GM21528 (cell line): ENCODE measurements around the gene FARS2.

Experiments
- ATAC-seq: cut with Tn5 transposase; IDR thresholded peaks from one replicate; pipeline ENCODE4 v1.9.1; 2021; ENCODE audit warnings: mild to moderate bottlenecking, moderate library complexity; ENCODE audit not compliant: unreplicated experiment, low FRiP score

The FARS2 gene

DNA sequence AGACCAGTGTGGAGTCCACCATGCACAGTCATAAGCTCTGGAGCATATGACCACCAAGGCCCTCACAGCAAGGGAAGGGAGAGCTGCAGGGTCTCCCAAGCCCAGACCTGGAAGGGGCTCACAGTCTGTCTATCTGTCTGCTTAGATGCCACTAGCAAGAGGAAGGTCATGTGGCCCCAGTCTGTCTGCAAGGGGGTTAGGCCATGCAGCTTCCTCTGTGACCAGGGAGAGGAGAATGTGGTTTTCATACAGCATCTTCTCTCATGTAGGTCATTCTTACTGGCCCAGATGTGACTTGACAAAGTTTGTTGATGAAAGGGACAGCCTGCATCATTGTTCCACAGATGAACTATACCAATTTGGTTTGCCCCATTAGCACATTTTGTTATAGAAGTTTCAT, 260.8 kb downstream of the FARS2 start:
- ATAC-seq = no peak

DNA sequence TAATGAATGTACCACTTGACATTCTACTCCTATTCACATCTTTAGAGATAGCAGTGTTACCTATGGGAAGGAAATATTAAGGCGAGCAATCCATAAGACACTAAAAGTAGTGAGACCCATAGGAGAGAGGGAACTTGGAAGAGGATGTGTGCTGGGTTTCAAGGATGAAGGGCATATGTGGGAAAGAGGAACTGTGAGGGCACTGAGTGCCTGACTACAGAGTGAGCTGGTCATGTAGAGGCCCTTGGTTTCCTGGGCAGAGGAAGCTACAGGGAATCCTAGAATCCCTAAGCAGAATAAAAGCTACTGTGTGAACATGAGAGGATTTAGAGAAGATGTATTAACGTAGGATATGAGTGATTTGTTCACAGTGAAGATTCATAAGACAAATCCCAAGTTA, 262.8 kb downstream of the FARS2 start:
- no peak for ATAC-seq

DNA sequence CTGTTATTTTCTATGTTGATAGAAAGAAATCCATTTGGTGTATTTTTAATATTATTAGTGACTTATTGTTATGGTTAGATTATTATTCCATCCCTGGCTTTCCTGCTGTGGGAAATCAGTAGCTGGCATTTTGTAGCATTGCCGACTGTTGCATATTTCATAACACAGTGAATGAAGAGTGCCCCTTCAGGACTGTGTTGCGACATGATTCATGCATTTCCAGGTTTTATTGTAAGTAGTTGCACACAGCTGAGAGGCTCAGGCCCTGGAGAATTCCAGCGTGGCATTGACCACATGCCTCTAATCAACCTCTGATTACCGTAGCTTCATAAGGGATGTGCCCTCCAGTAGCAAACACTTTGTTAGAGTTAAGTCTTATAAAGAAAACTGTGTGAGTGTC, 263.9 kb downstream of the FARS2 start:
- no peak for ATAC-seq

DNA sequence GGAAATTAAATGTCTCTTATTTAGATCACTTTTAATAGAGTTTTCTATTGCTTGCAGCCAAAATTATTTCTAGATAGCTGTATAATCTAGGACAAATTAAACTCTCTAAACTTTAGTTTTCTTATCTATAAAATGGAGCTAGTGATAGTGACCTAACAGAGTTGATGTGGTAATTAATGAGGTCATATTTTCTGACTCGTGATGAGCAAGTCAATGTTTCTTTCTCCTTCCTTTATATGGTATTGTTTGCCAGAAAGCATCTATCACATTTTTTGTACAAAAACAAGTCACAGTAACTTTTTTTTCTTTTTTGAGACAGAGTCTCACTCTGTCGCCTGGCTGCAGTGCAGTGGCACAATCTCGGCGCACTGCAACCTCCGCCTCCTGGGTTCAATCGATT, 267.7 kb downstream of the FARS2 start:
- no peak for ATAC-seq

DNA sequence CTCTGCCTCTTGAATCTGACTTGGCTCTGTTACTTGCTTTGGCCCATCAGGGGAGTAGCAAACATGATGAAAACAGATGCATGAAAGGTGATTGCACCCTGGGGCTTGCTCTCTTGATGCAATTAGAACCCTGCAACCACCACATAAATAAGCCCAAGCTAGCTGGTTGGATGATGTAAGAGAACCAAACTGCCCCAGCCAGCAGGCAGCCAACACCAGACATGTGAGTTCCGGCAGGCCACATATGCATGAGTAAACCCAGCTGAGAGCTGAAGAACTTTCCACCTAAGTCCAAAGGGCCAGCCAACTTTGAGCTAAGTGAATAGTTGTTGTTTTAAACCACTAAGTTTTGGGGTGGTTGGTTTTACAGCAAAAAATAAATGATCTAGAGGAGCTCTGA, 268.4 kb downstream of the FARS2 start:
- ATAC-seq = no peak

DNA sequence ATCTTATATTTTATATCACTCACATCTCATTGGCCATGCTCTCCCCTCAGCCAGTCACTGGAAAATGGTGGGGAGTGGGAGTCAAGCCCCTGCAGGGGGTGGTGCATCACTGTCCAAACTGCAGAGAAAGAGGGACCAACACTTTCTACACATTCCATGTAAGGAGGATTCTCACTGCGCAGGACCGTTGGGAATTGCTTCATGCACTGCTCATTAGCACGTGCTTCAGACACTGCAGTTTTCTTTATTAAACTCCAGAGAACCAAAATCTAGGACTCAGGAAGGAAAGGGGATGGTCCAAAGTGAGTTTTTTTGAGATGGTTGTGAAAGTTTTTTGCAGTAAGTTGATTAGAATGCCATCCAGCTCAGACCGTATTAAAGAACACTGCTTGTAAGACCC, 269.8 kb downstream of the FARS2 start:
- ATAC-seq = no peak

DNA sequence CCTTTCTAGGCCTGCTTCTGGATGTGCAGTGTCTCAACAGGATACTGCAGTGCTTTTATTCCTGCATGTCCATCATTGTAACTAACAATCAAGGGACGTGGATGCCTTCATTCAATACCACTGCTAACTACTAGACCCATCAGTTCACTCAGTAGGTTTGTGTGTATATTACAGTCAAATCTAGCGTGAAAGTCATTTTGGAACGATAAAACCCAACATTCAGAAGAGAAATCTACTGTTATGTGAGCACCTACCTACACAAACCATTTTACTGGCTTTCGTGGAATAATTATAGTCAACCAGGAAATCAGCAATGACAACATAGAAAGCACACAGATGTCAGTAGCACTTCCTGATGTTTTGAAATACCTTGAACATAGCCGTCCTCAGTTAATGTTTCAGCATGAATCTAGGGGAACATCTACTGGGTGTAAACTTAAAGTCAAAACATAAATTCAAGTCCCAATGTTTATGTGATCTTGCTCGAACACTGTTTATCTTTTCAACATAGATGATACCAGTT, 270.6 kb downstream of the FARS2 start:
- ATAC-seq = no peak

DNA sequence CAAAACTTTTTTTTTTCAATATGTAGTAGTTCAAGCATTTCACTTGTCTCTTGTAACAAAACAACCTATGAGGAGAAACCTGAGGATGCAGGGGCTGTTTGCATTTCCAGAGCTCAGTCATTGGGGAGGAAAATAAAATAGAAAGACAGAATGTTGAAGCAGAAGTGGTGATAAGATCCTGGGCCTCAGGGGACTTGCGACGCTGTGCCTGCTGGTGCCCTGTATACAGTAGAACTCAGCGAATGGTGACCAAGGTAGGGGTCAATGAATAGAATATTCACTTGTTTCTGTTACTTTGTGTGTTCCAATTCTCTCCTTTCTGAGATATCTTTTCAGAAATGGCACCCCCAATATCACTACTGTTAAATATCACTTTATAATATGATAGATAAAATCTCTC, 271.6 kb downstream of the FARS2 start:
- no peak for ATAC-seq

DNA sequence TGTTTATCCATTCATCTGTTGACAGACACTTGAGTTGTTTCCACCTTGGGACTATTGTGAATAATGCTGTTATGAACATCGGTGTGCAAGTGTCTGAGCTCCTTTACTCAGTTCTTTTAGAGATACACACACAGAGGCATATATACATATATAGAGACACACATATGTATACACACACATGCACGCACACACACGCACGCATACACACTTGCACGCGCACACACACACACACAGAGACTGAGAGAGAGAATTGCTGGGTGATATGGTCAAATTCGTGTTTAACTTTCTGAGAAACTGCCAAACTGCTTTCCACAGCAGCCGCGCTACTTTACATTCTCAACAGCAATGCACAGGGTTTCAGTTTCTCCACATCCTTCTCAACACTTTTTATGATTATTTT, 273.3 kb downstream of the FARS2 start:
- ATAC-seq = no peak

DNA sequence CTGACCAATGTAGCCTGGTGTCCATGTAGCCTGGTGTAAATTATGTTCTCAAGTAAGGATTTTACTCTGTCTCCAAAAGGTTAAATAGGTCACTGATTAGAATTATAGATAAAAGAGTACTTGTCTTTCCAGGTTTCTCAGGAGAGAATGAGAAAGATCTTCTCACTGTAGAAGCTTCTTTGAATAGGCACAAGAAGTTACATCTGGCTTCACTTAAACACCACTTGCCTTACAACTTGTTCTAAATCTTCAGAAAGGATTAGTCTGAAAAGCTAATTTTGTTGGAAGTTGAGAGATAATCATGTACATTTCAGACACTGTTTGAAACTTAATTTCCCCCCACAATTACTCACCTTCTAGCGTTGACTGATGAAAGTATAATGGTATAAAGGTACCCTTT, 275.3 kb downstream of the FARS2 start:
- no peak for ATAC-seq

DNA sequence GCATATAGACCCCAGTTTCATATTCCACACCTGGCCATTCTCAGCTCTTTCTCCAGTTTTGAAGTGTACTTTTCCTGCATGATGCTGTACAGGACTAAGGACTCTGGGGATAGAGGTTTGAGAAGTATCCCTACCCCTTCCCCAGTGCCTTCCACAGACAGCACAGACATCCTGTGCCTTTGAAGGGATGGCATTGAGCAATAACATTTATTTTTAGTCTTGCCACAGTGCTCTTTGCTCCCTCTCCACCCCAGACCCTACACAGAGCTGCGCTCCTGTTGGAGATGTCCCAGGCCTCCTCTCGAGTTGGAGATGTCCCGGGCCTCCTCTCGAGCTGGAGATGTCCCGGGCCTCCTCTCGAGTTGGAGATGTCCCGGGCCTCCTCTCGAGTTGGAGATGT, 275.8 kb downstream of the FARS2 start:
- no peak for ATAC-seq

DNA sequence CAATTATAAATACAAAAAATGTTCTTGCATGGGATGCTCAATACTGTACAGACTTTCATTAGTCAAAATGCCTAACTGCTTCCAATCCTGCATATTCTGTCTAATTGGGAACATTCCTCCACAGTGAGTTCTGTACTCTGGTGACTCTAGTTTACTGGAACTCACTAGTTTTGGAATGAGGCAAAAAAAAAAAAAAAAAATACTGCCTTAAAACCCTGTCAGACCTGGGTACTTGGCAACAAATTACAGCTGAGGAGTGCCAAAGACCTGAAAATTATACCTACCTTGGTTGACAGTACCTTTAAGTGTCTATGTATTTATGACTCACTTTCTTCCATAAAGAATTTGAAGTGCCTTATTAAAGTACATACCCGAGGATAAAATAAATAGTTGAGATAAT, 276.7 kb downstream of the FARS2 start:
- no peak for ATAC-seq

DNA sequence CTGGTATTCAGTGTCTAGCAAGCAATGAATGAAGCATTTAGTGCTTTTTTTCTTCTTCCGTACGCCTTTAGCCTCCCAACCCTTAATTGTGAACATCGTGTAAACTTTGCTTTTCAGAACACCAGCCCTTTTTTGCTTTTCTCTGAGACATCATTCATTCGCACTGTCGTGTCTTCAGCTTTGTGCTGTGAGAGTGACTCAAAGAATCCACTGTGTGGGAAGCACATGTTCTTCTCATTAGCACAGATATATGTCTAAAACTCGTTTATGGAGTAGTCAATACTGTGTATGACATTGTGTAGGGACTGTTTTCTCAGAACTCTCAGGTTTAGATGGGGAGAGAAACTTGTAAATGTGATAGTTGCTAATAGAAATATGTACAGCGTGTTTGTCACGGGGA, 279.1 kb downstream of the FARS2 start:
- ATAC-seq = no peak

DNA sequence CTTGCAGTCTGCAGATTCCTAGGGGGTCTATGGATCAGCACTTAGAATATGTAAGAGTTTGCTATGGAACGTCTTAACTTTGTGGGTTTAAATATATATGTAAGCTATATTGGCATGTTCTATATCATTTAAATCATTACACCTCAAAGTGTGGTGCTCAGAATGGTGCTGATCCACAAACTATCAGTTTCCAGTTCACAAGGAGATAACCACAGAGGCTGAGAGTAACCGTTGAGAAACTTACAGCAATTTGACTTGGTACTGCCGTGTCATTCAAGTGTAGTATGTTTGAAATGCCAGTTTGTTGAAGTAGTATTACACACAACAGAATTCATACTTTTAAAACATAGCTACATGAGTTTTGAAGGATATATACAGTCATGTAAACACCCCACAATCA, 279.7 kb downstream of the FARS2 start:
- ATAC-seq = no peak

DNA sequence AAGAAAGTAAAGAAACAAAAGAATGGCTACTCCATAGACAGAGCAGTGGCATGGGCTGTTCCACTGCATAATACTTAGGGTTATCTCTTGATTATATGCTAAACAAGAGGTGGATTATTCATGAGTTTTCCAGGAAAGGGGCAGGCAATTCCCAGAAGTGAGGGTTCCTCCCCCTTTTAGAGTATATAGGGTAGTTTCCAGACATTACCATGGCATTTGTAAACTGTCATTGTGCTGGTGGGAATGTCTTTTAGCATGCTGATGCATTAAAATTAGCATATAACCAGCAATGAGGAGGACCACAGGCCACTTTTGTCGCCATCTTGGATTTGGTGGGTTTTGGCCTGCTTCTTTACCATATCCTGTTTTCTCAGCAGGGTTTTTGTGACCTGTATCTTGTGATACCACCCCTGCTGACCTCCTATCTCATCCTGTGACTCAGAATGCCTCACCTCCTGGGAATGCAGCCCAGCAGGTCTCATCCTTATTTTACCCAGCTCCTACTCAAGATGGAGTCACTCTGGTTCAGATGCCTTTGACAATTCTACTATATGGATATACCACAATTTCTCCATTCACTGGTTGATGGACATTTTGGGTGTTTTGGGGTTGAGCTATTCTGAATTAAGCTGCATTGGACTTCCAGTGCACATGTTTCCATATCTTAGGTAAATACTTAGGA, 280.6 kb downstream of the FARS2 start:
- ATAC-seq = no peak

DNA sequence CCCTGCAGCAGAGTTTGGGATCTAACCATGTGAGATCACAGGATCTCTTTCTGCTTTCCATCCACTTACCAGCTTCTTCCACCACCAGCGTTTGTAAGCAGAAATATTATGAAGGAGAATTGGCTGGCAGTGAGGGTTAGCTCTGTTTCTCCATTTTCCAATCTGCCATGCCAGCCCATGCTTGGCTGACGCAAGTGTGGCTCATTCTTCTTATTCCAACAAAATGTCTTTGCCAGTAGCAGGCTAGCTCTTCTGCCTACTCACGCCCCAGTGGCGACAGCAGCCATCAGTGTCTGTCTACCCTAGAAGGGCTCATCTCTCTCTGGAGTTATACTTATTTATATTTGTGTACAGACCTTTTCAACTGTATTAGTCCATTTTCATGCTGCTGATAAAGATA, 286.2 kb downstream of the FARS2 start:
- no peak for ATAC-seq

DNA sequence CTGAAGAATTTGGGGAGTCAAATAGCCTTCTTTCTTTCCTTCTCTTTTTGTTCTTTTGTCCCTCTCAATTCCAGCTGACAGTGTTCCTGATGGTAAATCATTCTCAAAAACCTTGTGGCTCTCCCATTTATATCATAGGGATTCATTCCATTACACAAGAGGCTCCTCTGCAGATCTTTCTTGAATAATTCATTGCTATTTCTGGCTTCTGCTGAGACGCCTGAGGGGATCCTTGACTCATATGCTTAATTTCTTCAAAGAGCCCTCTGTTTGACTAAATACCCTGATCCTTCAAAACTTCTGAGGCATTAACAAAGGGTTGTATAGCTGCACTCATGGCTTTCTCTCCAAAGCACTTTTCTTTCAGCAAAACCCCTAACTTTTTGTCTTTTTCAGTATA, 289.3 kb downstream of the FARS2 start:
- ATAC-seq = no peak

DNA sequence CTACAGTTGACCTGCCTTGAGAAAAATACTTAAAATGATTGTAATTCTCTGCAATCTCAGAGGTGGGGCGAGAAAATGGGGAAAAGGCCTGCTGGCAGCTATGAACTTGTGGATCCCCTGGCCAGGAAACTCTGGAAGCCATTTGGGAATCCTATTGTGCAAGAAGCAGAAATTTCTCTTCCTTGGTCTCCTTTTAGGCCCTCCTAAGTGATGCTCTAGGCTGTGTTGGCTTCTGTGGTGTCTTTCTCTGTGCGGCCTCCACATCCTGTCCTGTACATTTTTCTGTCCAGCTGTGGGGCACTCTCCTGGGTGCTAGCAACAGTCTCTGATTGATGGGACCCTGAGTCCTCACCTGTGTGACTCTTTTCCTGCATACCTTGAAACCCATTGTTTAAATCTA, 290.9 kb downstream of the FARS2 start:
- ATAC-seq = no peak

DNA sequence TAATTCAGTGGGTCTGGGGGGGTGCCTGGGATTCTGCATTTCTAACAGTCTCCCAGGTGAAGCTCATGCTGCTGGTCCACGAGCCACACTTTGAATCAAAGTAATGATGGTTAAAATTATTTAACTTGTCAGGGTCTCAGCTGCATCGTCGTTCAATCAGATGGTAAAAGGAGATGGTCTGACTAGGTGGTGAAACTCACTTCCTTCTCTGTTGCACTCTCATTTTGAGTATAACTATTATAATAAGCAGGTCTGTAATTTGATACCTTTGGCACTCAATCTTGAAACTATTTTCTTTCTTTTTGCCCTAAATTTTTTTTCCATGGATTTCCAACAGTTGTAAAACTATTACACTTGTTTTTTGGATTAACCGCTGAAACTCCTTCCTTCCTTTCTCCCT, 292.5 kb downstream of the FARS2 start:
- ATAC-seq = no peak

DNA sequence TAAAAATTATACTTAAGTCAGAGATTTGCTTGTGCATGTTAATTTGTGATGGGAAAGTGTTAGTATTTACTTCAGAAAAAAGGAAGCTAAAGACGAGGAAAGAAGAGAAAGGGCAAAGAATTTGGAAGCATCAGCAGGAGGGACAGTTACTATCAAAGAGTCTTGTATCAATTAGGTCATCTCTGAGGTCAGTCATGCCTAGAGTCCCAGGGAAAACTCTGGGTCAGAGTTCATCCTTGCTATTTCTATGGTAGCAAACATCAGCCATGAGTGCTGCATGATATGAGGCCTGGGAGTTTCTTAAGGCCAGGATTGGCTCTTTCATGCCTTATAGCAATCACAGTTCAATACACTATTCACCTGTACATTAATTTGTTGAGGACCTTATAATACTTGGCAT, 292.9 kb downstream of the FARS2 start:
- no peak for ATAC-seq

DNA sequence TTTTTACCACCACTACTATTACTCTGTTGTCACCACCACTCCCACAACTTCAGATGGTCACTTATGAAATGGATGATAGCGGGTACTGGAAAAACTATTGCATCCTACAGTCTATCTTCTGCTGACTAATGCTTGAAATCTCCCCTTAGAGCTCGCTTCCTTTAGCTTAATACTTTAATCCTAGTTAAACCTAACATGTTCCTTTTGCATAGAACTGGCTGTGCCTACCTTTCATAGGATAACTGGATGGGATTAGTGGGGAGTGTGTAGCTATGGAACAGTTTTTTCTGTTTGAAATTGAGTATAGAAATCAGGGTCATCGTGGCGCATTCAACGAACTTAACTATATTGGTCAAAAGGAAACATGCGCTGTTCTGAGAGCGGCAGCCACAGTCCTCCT, 294.7 kb downstream of the FARS2 start:
- no peak for ATAC-seq

DNA sequence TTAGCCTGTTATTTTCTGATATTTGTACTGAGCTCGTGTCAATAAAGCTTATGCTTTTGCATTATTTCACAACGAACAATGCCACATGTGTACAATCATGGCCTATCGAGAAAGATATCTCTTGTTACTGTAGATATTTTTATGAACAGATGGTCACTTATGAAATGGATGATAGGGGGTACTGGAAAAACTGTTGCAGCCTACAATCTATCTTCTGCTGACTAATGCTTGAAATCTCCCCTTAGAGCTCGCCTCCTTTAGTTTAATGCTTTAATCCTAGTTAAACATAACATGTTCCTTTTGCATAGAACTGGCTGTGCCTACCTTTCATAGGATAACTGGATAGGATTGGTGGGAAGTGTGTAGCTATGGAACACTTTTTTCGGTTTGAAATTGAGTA, 296.2 kb downstream of the FARS2 start:
- no peak for ATAC-seq

DNA sequence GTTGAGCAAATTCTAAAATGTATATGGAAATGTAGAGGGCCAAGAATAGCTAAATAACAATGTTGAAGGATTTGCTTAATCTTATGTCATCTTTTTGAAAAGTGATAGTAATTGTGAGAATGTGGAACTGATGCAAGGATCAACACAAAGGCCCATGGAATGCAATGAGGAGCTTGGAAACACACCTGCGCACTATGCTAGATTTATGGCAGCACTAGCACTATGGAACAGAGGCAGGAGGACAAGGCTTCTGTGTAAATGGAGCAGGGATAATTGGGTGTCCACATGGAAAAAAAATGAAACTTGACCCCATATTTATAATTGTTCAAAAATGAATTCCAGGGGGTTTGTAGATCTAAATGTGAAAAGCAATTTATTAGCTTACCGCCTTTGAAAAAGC, 298.3 kb downstream of the FARS2 start:
- no peak for ATAC-seq
